GM11168 (cell line): Measurements from ENCODE around the gene CELF5.
"Not testable (repeated sequence)": the region's sequence is repeated elsewhere in the genome, so short reads cannot be mapped to it uniquely, and the experiment has no call there.

Experiments used
- in situ Hi-C: fragments of 300-500 bp; cut with MboI; formaldehyde crosslinking; loops from one replicate; pipeline ENCODE4 v1.12.0; 2022; ENCODE audit warnings: low sequenced_read_pairs; ENCODE audit not compliant: unreplicated experiment

Gene CELF5

DNA sequence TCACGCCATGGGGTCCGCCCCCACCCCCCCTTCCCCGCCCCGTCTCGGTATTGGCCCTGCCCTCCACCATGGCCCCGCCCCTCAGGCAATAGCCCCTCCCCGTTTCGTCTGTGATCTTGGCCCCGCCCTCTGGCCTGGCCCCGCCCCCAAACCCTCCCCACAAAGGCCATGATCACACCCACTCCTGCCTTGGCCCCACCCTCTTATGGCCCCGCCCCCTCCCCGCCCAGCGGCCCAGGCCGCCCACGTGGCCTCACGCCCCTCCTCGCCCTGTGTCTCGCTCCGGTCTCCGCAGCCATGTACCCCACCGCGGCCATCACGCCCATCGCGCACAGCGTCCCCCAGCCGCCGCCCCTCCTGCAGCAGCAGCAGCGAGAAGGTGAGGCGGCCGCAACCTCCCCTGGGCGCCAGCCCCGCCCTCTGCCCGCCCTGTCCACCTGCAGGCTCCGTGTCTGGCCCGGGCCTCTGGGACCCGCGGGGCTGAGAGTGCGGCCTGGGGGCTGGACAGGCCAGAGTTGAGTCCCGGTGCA is 61.3 kb downstream of the CELF5 start:
- in situ Hi-C loops = no loop called here

DNA sequence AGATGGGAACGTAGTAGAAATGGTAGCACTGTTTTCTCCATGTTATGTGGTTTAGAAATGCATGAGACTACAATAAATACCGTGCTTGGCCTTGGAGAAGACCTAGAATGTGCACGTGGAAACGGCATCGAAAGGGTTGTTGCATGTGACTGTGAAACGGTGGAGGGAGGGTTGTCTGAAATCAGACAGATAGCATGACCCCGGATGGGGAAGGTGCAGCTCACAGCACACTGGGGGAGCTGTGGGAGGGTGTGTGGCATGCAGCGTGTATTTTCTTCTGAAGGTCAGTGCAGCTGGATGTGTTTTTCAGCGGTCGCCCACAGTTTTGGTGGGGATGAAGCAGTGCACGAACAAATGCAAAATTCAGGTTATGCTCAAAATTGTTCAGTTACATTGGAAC is 63.4 kb downstream of the CELF5 start:
- in situ Hi-C loops = no loop called here

DNA sequence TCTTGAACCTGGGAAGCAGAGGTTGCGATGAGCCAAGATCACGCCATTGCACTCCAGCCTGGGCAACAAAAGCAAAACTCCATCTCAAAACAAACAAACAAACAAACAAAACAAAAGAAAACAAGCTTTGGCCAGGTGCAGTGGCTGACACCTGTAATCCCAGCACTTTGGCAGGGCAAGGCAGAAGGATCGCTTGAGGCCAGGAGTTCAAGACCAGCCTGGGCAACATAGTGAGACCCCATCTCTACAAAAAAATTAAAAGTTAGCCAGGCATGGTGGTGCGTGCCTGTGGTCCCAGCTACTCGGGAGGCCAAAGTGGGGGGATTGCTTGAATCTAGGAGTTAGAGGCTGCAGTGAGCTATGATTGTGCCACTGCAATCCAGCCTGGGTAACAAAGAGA is 64.0 kb downstream of the CELF5 start:
- in situ Hi-C loops = not testable (repeated sequence)

DNA sequence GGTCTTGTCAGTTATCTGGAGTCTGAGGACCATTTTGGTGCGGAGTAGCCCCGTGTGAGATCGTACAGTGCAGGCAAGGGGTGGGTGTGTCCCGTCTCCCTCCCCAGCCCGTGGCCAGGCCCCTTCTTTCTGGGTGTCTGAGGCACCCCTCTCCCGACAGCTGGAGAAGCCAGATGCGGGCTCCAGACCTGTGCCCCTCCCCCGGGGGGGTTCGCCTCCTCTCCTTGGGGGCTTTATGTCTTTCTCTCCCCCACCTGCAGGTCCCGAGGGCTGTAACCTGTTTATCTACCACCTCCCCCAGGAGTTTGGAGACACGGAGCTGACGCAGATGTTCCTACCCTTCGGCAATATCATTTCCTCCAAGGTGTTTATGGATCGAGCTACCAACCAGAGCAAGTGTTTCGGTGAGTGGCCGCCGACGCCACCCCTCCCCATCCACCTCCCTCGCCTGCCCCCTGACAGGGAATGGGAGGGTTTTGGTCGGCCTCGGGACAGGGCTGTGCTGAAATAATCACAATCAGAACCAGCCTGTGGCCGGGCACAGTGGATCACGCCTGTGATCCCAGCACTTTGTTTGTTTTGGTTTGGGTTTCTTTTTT is 65.6 kb downstream of the CELF5 start:
- in situ Hi-C loops = no loop called here

DNA sequence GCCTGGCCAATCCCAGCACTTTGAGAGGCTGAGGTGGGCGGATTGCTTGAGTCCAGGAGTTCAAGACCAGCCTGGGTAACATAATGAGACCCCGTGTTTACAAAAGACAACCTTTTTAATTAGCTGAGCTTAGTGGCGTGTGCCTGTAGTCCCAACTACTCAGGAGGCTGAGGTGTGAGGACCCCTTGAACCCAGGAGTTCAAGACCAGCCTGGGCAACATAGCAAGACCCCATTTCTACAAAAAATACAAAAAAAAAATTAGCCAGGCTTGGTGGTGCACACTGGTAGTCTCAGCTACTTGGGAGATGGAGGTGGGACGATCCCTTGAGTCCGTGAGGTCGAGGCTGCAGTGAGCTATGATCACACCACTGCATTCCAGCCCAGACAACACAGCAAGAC is 66.4 kb downstream of the CELF5 start:
- in situ Hi-C loops = not testable (repeated sequence)

DNA sequence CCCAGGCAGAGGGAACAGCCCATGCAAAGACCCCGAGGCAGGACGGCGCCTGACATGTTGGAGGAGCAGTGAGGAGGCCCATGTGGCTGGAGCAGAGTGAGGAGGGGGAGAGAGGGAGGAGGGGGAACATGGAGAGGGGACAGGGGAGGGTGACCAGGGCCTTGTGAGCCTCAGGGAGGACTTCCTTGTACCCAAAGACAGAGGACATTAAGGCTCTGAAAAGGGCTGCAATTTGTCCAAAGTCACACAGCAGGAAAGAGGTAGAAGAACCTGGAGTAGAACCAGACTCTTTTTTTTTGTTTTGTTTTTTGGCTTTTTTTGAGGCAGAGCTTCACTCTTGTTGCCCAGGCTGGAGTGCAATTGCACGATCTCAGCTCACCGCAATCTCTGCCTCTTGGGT is 67.2 kb downstream of the CELF5 start:
- in situ Hi-C loops = no loop called here

DNA sequence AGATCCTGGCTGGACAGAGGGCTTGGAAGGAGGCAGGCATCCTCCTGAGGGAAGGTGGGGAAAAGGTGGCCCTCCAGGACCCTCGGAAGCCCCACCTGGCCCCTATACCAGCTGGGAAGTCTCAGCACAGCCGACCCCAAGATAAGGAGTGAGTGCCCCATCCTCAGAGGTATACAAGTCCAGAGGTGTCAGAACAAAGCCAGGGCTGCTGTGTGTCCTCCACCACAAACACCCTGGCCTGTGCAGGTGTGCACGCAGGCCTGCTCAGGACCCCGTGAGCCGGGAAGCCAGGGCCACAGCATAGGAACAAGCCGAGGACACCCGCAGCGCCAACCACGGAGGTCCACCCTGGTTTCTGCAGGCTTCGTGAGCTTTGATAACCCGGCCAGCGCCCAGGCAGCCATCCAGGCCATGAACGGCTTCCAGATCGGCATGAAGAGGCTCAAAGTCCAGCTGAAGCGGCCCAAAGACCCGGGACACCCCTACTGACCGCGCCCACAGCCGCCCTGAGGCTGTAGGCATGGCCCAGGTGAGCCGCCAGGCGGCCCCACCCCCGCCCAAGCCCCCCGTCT is 68.6 kb downstream of the CELF5 start:
- in situ Hi-C loops = no loop called here

DNA sequence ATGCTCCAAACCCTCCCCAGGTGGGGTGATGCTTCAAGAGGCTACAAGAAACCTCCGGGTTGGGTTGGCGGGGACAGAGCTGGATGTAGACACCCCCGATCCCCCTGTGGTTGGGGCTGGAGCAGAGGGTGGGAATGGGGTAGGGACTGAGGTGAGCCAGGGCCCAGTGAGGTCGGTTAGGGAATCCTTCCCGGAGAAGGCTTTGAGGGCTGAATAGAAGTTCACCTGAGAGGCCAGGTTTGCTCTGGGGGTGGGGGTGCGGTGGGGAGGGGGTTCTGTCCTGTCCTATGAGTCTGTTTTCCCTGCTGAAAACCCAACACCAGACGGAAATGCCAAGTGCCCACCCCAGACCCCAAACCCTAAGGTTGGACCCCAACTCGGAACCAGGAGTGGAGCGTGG is 69.1 kb downstream of the CELF5 start:
- in situ Hi-C loops = no loop called here

DNA sequence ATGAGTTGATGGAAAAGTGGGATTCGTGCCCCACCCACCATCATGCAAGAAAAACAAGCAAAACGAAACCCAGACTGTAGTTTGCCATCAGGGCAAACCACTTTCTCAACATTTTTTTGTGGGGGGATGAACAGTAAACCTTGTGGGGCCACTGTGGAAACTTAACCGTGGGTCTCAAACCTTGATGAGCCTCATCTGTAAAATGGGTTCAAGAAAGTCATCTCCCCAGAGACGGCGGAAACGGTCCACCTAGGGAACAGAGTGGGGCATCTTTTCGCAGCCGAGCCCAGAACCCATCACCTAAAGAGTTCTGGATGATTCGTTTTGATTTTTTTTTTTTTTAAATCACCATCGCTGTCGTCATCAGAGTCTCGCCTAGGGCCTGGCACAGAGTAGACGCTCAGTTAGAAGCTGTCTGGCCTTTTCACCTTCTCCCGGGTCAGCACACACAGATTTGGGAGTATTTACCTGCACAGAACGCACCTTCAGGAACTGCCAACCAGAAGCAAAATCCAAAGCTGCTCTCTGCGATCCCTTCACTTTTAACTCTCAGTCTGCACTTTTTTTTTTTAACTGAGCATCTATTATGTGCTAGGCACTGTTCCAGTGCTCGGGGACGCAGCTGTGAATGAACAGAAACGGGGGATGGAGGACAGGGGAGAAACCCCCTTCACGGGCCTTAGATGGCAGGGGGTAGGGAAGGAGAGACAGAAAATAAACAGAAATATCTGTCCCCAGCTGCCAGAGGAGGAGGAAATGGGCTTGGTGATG is 69.8 kb downstream of the CELF5 start:
- in situ Hi-C loops = no loop called here

DNA sequence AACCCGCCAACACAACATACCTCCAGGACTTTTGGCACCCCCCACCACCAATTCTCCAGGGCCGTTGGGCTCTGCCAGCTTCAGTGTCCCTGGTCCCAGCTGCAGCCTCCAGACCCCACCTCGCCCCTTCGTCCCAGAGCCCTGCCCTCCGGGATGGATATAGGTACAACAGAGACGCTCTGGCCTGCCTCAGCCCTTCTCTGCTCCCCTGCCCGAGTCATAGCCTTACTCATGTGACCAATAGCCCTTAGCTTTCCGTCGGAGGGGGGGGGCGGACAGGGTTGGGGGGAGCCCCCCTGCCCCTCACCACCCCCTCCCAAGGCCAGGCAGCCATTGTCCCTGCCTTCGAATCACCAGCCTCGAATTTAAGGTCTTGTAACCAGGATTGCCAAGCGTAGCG is 71.1 kb downstream of the CELF5 start:
- in situ Hi-C loops = no loop called here

DNA sequence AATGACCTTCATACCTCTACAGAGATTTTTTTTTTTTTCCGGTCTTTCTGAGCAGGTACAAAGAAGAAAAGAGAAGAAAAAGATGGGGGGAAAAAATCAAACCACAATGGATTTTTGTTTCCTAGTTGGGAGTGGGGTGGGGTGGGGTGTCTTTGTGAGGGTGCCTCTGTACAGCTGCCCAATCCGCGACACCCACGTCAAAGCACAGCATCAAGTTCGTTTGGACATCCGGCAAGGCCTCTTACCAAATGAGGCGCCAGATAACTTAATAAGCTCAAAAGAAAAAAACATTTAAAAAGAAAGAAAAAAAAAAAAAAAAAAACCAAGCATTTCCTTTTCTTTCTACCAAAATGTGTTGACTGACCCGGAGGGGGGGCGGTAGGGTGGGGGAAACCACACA is 71.6 kb downstream of the CELF5 start:
- in situ Hi-C loops = no loop called here

DNA sequence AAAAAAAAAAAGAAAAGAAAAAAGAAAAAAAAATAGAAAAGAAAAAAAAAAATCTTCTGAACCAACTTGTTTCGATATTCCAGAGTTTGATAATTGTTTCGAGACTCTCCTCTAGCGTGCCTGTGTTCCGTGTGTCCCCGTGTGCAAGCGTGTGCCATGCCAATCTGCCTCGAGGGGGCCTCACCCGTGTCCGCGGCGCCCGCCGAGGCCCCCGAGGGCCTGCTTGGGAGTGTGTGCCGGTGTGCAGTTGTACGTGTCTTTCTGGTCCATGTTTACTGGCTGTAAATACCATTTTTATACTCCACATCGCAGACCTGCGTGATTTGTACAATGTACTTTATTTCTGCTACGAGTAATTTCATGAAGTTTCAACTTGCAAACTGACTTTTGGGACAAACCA is 72.0 kb downstream of the CELF5 start:
- in situ Hi-C loops = no loop called here

DNA sequence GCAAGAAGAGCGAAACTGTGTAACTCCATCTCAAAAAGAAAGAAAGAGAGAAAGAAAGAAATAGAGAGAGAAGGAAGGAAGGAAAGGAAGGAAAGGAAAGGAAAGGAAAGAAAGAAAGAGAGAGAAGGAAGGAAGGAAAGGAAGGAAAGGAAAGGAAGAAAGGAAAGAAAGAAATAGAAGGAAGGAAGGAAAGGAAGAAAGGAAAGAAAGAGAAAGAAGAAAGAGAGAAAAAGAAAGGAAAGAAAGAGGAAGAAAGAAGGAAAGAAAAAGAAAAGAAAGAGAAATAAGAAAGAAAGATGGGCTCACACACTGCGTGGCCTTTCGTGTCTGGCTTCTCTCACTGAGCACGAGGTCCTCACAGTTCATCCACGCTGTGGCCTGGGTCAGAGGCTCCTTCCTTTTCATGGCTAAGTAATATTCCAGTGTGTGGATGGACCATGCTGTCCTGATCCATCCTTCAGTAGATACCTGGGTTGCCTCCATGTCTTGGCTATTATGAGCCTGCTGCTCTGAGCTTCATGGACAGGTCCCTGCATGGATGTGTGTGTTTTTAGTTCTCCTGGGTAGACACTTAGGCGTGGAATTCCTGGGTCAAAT is 74.5 kb downstream of the CELF5 start:
- in situ Hi-C loops = no loop called here

DNA sequence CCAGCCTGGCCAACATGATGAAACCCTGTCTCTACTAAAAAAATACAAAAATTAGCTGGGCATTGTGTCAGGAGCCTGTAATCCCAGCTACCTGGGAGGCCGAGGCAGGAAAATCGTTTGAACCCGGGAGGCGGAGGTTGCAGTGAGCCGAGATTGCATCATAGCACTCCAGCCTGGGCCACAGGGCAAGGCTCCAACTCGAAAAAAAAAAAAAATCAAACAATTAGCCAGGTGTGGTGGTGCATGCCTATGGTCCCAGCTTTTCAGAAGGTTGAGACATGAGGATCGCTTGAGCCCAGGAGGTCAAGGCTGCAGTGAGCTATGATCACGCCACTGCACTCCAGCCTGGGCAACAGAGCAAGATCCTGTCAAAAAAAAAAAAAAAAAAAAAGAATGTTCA is 76.1 kb downstream of the CELF5 start:
- in situ Hi-C loops = not testable (repeated sequence)

DNA sequence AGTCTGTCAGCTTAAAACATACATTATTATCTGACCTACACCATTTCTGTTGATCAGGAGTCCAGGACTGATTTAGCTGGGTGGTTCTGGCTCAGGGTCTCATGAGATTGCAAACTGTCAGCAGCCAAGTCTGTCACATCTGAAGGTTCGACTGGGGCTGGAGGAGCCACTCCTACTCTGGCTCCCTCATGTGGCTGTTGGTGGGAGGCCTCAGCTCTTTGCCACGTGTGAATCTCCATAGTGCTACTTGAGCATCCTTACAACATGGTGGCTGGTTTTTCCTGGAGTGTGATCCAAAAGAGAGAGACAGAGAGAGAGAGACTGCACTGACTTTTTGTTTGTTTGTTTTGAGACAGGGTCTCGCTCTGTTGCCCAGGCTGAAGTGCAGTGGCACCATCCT is 78.3 kb downstream of the CELF5 start:
- in situ Hi-C loops = no loop called here

DNA sequence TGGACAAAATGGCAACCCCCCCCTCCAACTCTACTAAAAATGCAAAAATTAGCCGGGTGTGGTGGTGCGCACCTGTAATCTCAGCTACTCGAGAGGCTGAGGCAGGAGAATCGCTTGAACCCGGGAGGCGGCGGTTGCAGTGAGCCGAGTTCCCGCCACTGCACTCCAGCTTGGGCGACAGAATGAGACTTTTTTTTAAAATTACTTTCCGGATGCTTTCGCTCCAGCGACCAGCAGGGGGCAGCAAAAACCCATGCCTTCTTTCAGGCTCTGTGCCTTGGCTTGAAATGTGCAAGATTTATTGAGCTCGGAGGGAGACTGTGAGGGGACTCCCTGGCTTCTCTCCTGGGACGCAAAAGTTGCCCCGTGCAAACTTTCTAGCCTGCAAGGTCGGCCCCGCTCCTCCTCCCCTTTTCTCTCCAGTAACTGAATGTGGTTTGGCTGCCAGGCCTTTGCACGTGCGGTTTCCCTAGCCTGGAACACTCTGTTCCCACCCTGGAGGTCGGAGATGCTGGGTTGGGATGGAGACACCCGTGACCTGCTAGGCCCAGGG is 80.5 kb downstream of the CELF5 start:
- in situ Hi-C loops = no loop called here

DNA sequence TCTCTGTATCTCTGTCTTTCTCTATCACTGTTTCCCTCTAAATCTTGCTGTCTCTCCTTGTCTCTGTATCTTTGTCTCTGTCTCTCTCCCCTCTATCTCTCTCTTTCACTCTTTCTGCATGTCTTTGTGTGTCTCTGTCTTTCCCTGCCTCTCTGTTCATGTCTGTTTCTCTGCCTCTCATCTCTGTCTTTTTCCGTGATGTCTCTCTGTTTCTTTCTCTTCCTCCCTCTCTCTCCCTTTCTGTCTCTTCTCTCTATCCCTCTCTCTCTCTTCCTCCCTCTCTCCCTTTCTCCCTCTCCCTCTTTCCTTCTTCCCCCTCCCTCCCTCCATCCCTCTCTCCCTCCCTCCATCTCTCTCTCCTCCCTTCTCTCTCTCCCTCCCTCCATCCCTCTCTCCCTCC is 85.3 kb downstream of the CELF5 start:
- in situ Hi-C loops = no loop called here

DNA sequence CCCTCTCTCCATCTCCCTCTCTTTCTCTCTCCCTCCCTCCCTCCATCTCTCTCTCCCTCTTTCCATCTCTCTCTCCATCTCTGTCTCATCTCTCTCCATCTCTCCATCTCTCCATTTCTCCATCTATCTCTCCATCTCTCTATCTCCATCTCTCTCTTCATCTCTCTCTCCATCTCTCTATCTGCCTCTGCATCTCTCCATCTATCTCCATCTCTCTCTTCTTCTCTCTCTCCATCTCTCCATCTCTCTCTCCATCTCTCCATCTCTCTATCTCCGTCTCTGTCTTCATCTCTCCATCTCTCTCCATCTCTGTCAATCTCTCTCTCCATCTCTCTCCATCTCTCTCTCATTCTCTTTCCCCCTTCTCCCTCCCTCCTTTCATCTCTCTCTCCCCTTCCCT is 85.8 kb downstream of the CELF5 start:
- in situ Hi-C loops = no loop called here

DNA sequence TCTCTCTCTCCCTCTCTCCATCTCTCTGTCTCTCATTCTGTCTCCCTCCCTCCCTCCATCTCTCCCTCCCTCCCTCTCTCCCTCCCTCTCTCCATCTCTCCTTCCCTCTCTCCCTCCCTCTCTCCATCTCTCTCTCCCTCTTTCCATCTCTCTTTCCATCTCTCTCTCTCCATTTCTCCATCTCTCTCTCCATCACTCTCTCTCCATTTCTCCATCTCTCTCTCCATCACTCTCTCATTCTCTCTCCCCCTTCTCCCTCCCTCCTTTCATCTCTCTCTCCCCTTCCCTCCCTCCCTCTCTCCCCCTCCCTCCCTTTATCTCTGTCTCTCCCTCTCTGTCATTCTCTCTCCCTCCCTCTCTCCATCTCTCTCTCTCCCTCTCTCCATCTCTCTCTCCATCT is 86.2 kb downstream of the CELF5 start:
- in situ Hi-C loops = no loop called here

DNA sequence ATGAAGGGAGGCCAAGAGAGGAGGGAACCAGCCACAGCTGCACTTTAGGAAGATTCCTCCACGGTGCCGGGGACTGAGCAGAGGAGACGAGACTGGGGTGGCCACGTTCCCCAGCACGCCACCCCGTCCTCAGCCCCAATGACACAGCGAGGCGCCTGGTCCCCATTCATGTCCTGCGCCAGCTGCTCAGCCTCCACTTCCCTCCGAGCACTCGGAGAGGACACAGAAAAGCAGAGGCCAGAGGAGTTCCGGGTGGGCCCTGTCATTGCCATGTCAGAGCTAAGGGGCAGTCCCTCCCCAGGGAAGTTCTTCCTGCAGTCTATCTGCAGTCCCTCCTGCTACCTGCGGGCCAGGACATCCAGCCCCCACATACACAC is 88.7 kb downstream of the CELF5 start:
- in situ Hi-C loops = no loop called here
